Prostate gland (tissue), 2 donors: ENCODE data around the gene PTPRT.

Experiments used
- POLR2A ChIP-seq: fragments of 450-650 bp; IDR thresholded peaks from one replicate; pipeline ENCODE4 v1.6.1; 2016; ENCODE audit warnings: antibody characterized with exemption, mild to moderate bottlenecking
- POLR2AphosphoS5 ChIP-seq: sonication (generic); formaldehyde crosslinking; IDR thresholded peaks from one replicate; pipeline ENCODE4 v1.6.1; 2017; ENCODE audit warnings: antibody characterized with exemption
- TF ChIP-seq, protein P1 (sequence below), 4 experiments: fragments of 200-600 bp in 2 of 4; fragments of 450-650 bp in 2 of 4; sonication (generic) in 2 of 4; IDR thresholded peaks; 1 replicate in 3 of 4; 2 replicates in 1 of 4; pipeline ENCODE4 v1.5.1; 2016 to 2019; ENCODE audit warnings: antibody characterized with exemption in 4 of 4, mild to moderate bottlenecking in 2 of 4, moderate library complexity in 2 of 4

GRCh38 chr20:42688576-42688975, 501.1 kb downstream of the PTPRT start:
- TF ChIP-seq, protein P1, sequence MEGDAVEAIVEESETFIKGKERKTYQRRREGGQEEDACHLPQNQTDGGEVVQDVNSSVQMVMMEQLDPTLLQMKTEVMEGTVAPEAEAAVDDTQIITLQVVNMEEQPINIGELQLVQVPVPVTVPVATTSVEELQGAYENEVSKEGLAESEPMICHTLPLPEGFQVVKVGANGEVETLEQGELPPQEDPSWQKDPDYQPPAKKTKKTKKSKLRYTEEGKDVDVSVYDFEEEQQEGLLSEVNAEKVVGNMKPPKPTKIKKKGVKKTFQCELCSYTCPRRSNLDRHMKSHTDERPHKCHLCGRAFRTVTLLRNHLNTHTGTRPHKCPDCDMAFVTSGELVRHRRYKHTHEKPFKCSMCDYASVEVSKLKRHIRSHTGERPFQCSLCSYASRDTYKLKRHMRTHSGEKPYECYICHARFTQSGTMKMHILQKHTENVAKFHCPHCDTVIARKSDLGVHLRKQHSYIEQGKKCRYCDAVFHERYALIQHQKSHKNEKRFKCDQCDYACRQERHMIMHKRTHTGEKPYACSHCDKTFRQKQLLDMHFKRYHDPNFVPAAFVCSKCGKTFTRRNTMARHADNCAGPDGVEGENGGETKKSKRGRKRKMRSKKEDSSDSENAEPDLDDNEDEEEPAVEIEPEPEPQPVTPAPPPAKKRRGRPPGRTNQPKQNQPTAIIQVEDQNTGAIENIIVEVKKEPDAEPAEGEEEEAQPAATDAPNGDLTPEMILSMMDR (IDR thresholded peaks at IDR 0.05) = no peak
- TF ChIP-seq POLR2A (no peak), POLR2AphosphoS5 (no peak)
